GM21447 (cell line): ENCODE results near the gene SBF2.
"Not testable (repeated sequence)": the region's sequence is repeated elsewhere in the genome, so short reads cannot be mapped to it uniquely, and the experiment has no call there.

Experiments used
- ATAC-seq: cut with Tn5 transposase; IDR thresholded peaks from one replicate; pipeline ENCODE4 v1.9.1; 2021; ENCODE audit not compliant: unreplicated experiment

Gene SBF2

GRCh38 chr11:10205928-10206327, 88.1 kb downstream of the SBF2 start:
- no peak for ATAC-seq

GRCh38 chr11:10204021-10204420, 90.0 kb downstream of the SBF2 start:
- ATAC-seq, result no peak

GRCh38 chr11:10201343-10201742, 92.7 kb downstream of the SBF2 start:
- ATAC-seq, result no peak

- no peak for ATAC-seq
Measured at GRCh38 chr11:10197091-10197490, 96.9 kb downstream of the SBF2 start.

GRCh38 chr11:10192036-10192435, 102.0 kb downstream of the SBF2 start:
- ATAC-seq, result no peak

- ATAC-seq, result no peak
Measured at GRCh38 chr11:10181811-10182210, 112.2 kb downstream of the SBF2 start.

GRCh38 chr11:10164621-10165020, 129.4 kb downstream of the SBF2 start:
- ATAC-seq, result no peak

- ATAC-seq, result no peak
Measured at GRCh38 chr11:10162222-10162621, 131.8 kb downstream of the SBF2 start.

GRCh38 chr11:10160350-10160749, 133.7 kb downstream of the SBF2 start:
- no peak for ATAC-seq

- no peak for ATAC-seq
Measured at GRCh38 chr11:10158461-10158860, 135.6 kb downstream of the SBF2 start.

GRCh38 chr11:10155793-10156490, 138.1 kb downstream of the SBF2 start:
- ATAC-seq, result no peak

- no peak for ATAC-seq
Measured at GRCh38 chr11:10150800-10151199, 143.2 kb downstream of the SBF2 start.

- ATAC-seq, result no peak
Measured at GRCh38 chr11:10149553-10149952, 144.5 kb downstream of the SBF2 start.

GRCh38 chr11:10147195-10147594, 146.8 kb downstream of the SBF2 start:
- no peak for ATAC-seq

GRCh38 chr11:10144954-10145353, 149.1 kb downstream of the SBF2 start:
- ATAC-seq, result no peak

- no peak for ATAC-seq
Measured at GRCh38 chr11:10139656-10140055, 154.4 kb downstream of the SBF2 start.

GRCh38 chr11:10139143-10139542, 154.9 kb downstream of the SBF2 start:
- no peak for ATAC-seq

- no peak for ATAC-seq
Measured at GRCh38 chr11:10134975-10135481, 159.0 kb downstream of the SBF2 start.

GRCh38 chr11:10134226-10134625, 159.8 kb downstream of the SBF2 start:
- not testable (repeated sequence) for ATAC-seq

GRCh38 chr11:10133251-10133650, 160.8 kb downstream of the SBF2 start:
- not testable (repeated sequence) for ATAC-seq

- ATAC-seq, result no peak
Measured at GRCh38 chr11:10130875-10131274, 163.1 kb downstream of the SBF2 start.

GRCh38 chr11:10129184-10129583, 164.8 kb downstream of the SBF2 start:
- ATAC-seq, result not testable (repeated sequence)

- no peak for ATAC-seq
Measured at GRCh38 chr11:10125522-10126133, 168.4 kb downstream of the SBF2 start.
